Heart left ventricle (tissue), 16 donors: Measurements from ENCODE around the gene PMEL. TPM values are rescaled to one million over a fixed set of nuclear protein-coding genes. Genes with fewer than 3 reads are reported as not detected.
"Not testable (repeated sequence)": the region's sequence is repeated elsewhere in the genome, so short reads cannot be mapped to it uniquely, and the experiment has no call there.

Experiments used
- ATAC-seq, 4 donors: fragments of 200-7000 bp; cut with Tn5 transposase; one replicate each; pipeline ENCODE4 v1.9.1; 2020 to 2022; ENCODE audit warnings: moderate library complexity in 4 of 4, mild to moderate bottlenecking in 3 of 4, moderate number of reproducible peaks in 1 of 4
- DNase-seq, 5 donors: peaks; one replicate each; pipeline ENCODE4 v3.0.0-alpha.2; 2020
- H3K27ac ChIP-seq, 12 donors: fragments of 200-600 bp; sonication (generic) in 4 of 12; one replicate each; pipeline versions ENCODE4 v1.5.0 to v1.8.0; 2016 to 2022; ENCODE audit warnings: mild to moderate bottlenecking in 2 of 12
- H3K27me3 ChIP-seq, 9 donors: fragments of 200-600 bp; sonication (generic) in 2 of 9; one replicate each; pipeline versions ENCODE4 v1.5.1 to v1.8.0; 2016 to 2022; ENCODE audit warnings: mild to moderate bottlenecking in 3 of 9
- H3K36me3 ChIP-seq, 9 donors: fragments of 200-600 bp; sonication (generic) in 2 of 9; one replicate each; pipeline versions ENCODE4 v1.5.0 to v1.8.0; 2018 to 2022; ENCODE audit warnings: mild to moderate bottlenecking in 2 of 9
- H3K4me1 ChIP-seq, 12 donors: fragments of 200-600 bp; sonication (generic) in 4 of 12; one replicate each; pipeline versions ENCODE4 v1.5.0 to v1.8.0; 2016 to 2022; ENCODE audit warnings: mild to moderate bottlenecking in 3 of 12
- H3K4me3 ChIP-seq, 12 donors: fragments of 200-600 bp; sonication (generic) in 4 of 12; one replicate each; pipeline versions ENCODE4 v1.5.0 to v1.8.0; 2017 to 2022; ENCODE audit warnings: mild to moderate bottlenecking in 9 of 12, moderate library complexity in 4 of 12
- H3K9me3 ChIP-seq, 12 donors: fragments of 200-600 bp; sonication (generic) in 4 of 12; one replicate each; pipeline versions ENCODE4 v1.5.0 to v1.8.0; 2016 to 2022; ENCODE audit warnings: mild to moderate bottlenecking in 1 of 12
- CTCF ChIP-seq, 12 donors: fragments of 200-600 bp; sonication (generic) in 4 of 12; IDR thresholded peaks; one replicate each; pipeline versions ENCODE4 v1.5.0 to v1.8.0; 2018 to 2022; ENCODE audit warnings: antibody characterized with exemption in 12 of 12, mild to moderate bottlenecking in 5 of 12
- POLR2A ChIP-seq, 2 donors: fragments of 450-650 bp; IDR thresholded peaks; one replicate each; pipeline ENCODE4 v1.6.1; 2017; ENCODE audit warnings: antibody characterized with exemption in 2 of 2, mild to moderate bottlenecking in 2 of 2, moderate library complexity in 2 of 2
- WGBS, 4 donors: extraction: QIAGEN DNeasy Blood & Tissue Kit in 2 of 4; methylation state at CpG; one replicate each; pipeline versions ENCODE4 v1.1.5 to v1.1.7; 2013 to 2018; 5-methylcytosine and 5-hydroxymethylcytosine counted together
- intact Hi-C, 10 donors: fragments of 100-400 bp; cut with DNase I; formaldehyde crosslinking; loops; one replicate each; pipeline versions ENCODE4 v1.11.1 to v1.14.2; 2022
- polyA plus RNA-seq, 2 donors: library from polyadenylated mRNA; stranded (reverse); fragments of 200-250 nt; gene quantifications; one replicate each; pipeline ENCODE4 v1.2.3, GENCODE V29; 2013
- total RNA-seq, 9 donors: library from RNA; depleted of rRNA in 2 of 9; stranded (reverse); fragments of >200 nt in 2 of 9; fragmentation: NEBNext Ultra II Directional in 3 of 9; extraction: Animal tissue kit (Norgen Biotek cat#: 25700) in 3 of 9; gene quantifications; one replicate each; pipeline versions ENCODE4 v1.1.0 to v1.2.4, GENCODE V29; 2016 to 2023
- donor health status: ischemic (EF 13 %, LVEDD 7.1; RV severe dilation, severe dysfunction).
- donor health status: healthy with polysubstance abuse.
- donor health status: DM: no; HTN: yes; CAD: no.
- donor health status: DM: no; HTN: no; CAD: no.
- donor health status: ischemic (EF 25% LVEDD 6.9; RV normal size, moderate dysfunction).
- donor health status: ischemic (EF 25% LVEDD 5.7; RV mildly dilated, moderate dysfunction).
- donor health status: healthy.
- donor health status: DM: yes; HTN: yes; CAD: no.
- donor health status: ischemic (EF 35%, LVEDD 5.7; RV mildly dilated, moderate dysfunction).
- donor health status: nonischemic (EF 11% LVEDD 7.7; RV severe dilation, severe dysfunction).
- donor health status: DM: yes; HTN: yes; CAD: no.
- donor health status: PGD.
- donor health status: ischemic (EF 29% LVEDD 5.4; RV normal size, mild dysfunction).
- donor health status: nonischemic (EF 23%, LVEDD 6.1; RV moderate dilation, normal function).

The PMEL gene
- total and polyA plus RNA-seq, 11 donors: 0.23 to 1.3 (median 0.60) TPM; not detected in 1

- TF ChIP-seq CTCF (IDR thresholded peaks at IDR 0.05) (no peak), POLR2A (IDR thresholded peaks at IDR 0.05) (no peak)
- intact Hi-C loops: loop anchor here in 2 of 10 donors (5.0 to 10.0 kb wide), 2 partner anchors 34 to 51 kb away; partner anchors contain the start of gene RPS26 (in 1 of the 2)
- H3K27me3 ChIP-seq: no peaks in the 10 kb centered on the region
- H3K9me3 ChIP-seq: no peaks in the 10 kb centered on the region
- peaks cover 0 to 74% (median 69%) of the 10 kb centered on the region in 9 donors for H3K36me3 ChIP-seq
- 83 to 89% (median 84%) methylated on average over 4 of the region's 4 CpGs for WGBS, 4 donors
- DNase-seq (no peak), ATAC-seq (no peak)
- no peak overlapping the region for H3K27ac ChIP-seq
- H3K4me3 ChIP-seq: no peak overlapping the region
- peaks cover 0 to 17% (median 10%) of the 10 kb centered on the region in 12 donors for H3K4me1 ChIP-seq
These were observed 27.5 kb upstream of the PMEL start for GRCh38 chr12:55993230-55993853.

- 83 to 94% (median 88%) methylated on average over 3 of the region's 3 CpGs for WGBS, 4 donors
- TF ChIP-seq POLR2A (IDR thresholded peaks at IDR 0.05): no peak
- TF ChIP-seq CTCF (IDR thresholded peaks at IDR 0.05): no peak
- Histone ChIP-seq H3K4me1 (peaks cover 0 to 3% (median 0%) of the 10 kb centered on the region in 12 donors), H3K4me3 (no peak overlapping the region), H3K9me3 (no peaks in the 10 kb centered on the region), H3K27me3 (no peaks in the 10 kb centered on the region), H3K27ac (no peak overlapping the region), H3K36me3 (peaks cover 4 to 97% (median 90%) of the 10 kb centered on the region in 9 donors)
- DNase-seq: no peak
- ATAC-seq: no peak
- intact Hi-C loops: loop anchor here in 2 of 10 donors (5.0 to 10.0 kb wide), 2 partner anchors 36 to 54 kb away; partner anchors contain the start of gene RPS26 (in 1 of the 2)
These were observed 25.3 kb upstream of the PMEL start for GRCh38 chr12:55991110-55991509.

GRCh38 chr12:55985976-55986375 is 20.1 kb upstream of the PMEL start:
- ATAC-seq, intact Hi-C loops, H3K4me3 ChIP-seq, DNase-seq, H3K27ac ChIP-seq, H3K9me3 ChIP-seq, H3K27me3 ChIP-seq: not testable (repeated sequence)
- H3K36me3 ChIP-seq: peaks cover 4 to 95% (median 87%) of the 10 kb centered on the region in 9 donors
- 93 to 96% (median 94%) methylated on average over 7 of the region's 7 CpGs for WGBS, 4 donors
- H3K4me1 ChIP-seq: peaks cover 0 to 17% (median 0%) of the 10 kb centered on the region in 12 donors

GRCh38 chr12:55985341-55985740 is 19.5 kb upstream of the PMEL start:
- WGBS, 4 donors: 87 to 91% (median 90%) methylated on average over 4 of the region's 4 CpGs
- peaks cover 4 to 95% (median 85%) of the 10 kb centered on the region in 9 donors for H3K36me3 ChIP-seq
- ATAC-seq (no peak), DNase-seq (no peak)
- TF ChIP-seq CTCF (IDR thresholded peaks at IDR 0.05): no peak
- no peak for TF ChIP-seq POLR2A (IDR thresholded peaks at IDR 0.05)
- no peak overlapping the region for H3K27ac ChIP-seq
- intact Hi-C loops: no loop called here
- no peaks in the 10 kb centered on the region for H3K9me3 ChIP-seq
- H3K4me3 ChIP-seq: no peak overlapping the region
- H3K4me1 ChIP-seq: peaks cover 0 to 17% (median 0%) of the 10 kb centered on the region in 12 donors
- H3K27me3 ChIP-seq: no peaks in the 10 kb centered on the region
